ENCODE data around the gene PPP2R3A.
A peak's percentile ranks its signal among the peaks of the same experiment; 100 is the strongest.

PPP2R3A gene

DNA sequence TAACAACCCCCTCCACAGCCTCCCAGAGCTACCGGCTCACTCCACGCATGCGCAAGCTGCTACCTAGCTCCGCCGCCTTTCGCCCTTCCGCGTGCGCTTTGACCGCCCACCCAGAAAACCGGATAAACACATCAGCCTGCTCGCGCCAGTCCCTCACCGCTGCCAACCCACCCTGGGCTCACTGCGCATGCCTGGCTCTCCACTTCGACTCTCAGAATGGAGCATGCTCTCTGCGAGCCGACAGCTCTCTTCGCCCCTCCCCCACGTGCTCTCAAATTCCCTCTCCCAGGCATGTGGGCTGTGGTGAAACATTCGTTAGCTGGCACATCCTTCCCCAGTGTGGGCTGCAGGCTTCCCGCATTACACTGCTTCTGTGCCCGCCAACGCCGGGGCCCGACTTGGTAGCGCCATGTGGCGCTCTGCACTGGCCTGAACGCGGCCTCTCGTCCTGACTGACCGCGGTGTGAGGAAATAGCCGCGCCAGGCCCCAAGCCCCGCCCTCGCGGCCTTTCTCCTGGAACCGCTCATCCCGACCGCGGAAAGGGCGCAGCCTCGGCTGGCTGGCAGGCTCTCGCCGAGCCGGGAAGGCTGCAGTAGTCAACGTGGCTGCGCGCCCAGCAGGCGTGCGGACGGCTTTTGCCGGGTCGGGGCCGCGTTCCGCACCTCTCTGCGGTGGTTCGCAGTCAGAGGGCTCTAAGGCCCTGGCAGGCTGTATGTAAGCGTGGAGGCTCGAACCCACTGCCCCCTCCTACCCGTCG, 231.1 kb downstream of the PPP2R3A start:
- DNase-seq = peak; percentile 100

DNA sequence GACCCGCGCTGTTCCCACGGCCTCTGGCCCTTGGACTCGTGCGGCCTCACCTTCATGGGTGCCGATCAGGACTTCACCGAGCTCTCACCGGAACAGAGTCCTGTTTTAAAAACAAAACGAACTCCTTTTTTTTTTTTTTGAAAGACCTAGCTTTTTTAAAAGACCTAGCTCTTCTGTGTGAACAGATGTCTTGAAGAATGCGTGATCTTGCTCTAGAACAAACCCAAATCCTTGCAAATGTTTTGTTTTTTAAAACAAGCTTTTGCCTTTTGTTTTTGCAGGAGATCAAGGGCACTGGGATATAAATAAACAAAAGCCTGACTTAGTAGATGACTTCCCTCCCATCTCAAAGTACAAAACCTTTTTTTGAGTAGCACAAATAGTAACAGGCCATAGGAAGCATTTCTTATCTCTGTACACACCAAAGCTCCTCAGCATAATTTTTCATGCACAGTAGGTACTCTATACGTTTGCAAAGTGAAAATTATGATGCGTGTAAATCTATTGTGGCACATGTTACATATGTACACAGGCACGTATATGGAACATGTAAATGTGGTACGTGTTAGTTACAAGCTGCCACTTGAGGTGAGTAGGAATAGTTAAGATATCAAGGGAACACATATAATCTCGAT, 231.7 kb downstream of the PPP2R3A start:
- no peak for DNase-seq

Data from fibroblast of skin of scalp (primary cell).